ENCODE results near the gene PBXIP1. TPM values are rescaled to one million over a fixed set of nuclear protein-coding genes. Genes with fewer than 3 reads are reported as not detected.
"Not testable (repeated sequence)": the region's sequence is repeated elsewhere in the genome, so short reads cannot be mapped to it uniquely, and the experiment has no call there.

The PBXIP1 gene
- total RNA-seq, 1 experiment from 2014 or later: 26.5 TPM

GRCh38 chr1:154998201-154998780 is 42.4 kb upstream of the PBXIP1 start:
- no peak for ATAC-seq
- Mint-ChIP-seq H3K36me3 (no peaks in the 10 kb centered on the region), H3K9me3 (no peaks in the 10 kb centered on the region), H3K4me3 (peak overlapping the region; percentile 88), H3K27ac (no peak overlapping the region), H3K4me1 (peaks cover 20% of the 10 kb centered on the region), H3K27me3 (ENCODE audit: low read depth) (no peaks in the 10 kb centered on the region; the same call in 1 of the 2 replicates)
- ChIA-PET POLR2A (interaction anchor here (0.6 to 13.0 kb wide), 9 partner anchors 16 to 196 kb away, joined by 3 to 176 read pairs (median 8); partner anchors contain the start of genes ADAM15, CKS1B, FLAD1 and PBXIP1), CTCF (interaction anchor here (0.5 to 10.3 kb wide), 35 partner anchors 8 to 439 kb away, joined by 3 to 176 read pairs (median 8); partner anchors contain the start of genes ADAM15, EFNA3, FLAD1 and KRTCAP2)
- DNase-seq (ENCODE audit: low spot score): no peak
- 0 out of 2 replicates have a peak, but pooled peaks have one; percentile 35 for TF ChIP-seq ERG (CRISPR knock-in tag; IDR thresholded peaks at IDR 0.05)
- no peak for TF ChIP-seq FOXJ3 (CRISPR knock-in tag; IDR thresholded peaks at IDR 0.05; ENCODE audit: borderline replicate concordance)
- no peak for TF ChIP-seq USF1 (CRISPR knock-in tag; IDR thresholded peaks at IDR 0.05)

- ATAC-seq (no peak), DNase-seq (ENCODE audit: low spot score) (no peak)
- Mint-ChIP-seq H3K9me3 (no peaks in the 10 kb centered on the region), H3K36me3 (no peaks in the 10 kb centered on the region), H3K27me3 (ENCODE audit: low read depth) (no peaks in the 10 kb centered on the region; the same call in 1 of the 2 replicates), H3K4me3 (no peak overlapping the region), H3K4me1 (peaks cover 26% of the 10 kb centered on the region), H3K27ac (no peak overlapping the region)
- no peak for TF ChIP-seq KAT7 (CRISPR knock-in tag; IDR thresholded peaks at IDR 0.05; ENCODE audit: borderline replicate concordance)
- TF ChIP-seq ZNF423 (CRISPR knock-in tag; IDR thresholded peaks at IDR 0.05): no peak
- no peak for TF ChIP-seq IRF2 (CRISPR knock-in tag; IDR thresholded peaks at IDR 0.05; ENCODE audit: borderline replicate concordance, low read depth)
- TF ChIP-seq NR2C2 (CRISPR knock-in tag; IDR thresholded peaks at IDR 0.05): no peak
- no peak for TF ChIP-seq JAZF1 (CRISPR knock-in tag; IDR thresholded peaks at IDR 0.05)
- TF ChIP-seq NFATC4 (CRISPR knock-in tag; IDR thresholded peaks at IDR 0.05): no peak
- TF ChIP-seq E2F1 (CRISPR knock-in tag; IDR thresholded peaks at IDR 0.05): no peak
- TF ChIP-seq EMX1 (CRISPR knock-in tag; IDR thresholded peaks at IDR 0.05): no peak
- ChIA-PET CTCF (interaction anchor here (0.7 to 10.3 kb wide), 16 partner anchors 14 to 1027 kb away, joined by 3 to 176 read pairs (median 8); partner anchors contain the start of genes ADAM15, FLAD1, PBXIP1 and PYGO2), POLR2A (interaction anchor here (0.7 to 13.0 kb wide), 3 partner anchors 19 to 86 kb away, joined by 6 to 176 read pairs (median 22); partner anchors contain the start of genes CKS1B and SHC1)
These were observed 41.2 kb upstream of the PBXIP1 start for GRCh38 chr1:154996966-154997701.

- H3K4me3 Mint-ChIP-seq; H3K36me3 Mint-ChIP-seq; H3K9me3 Mint-ChIP-seq; H3K27me3 Mint-ChIP-seq (ENCODE audit: low read depth); H3K27ac Mint-ChIP-seq; ATAC-seq: not testable (repeated sequence)
- ChIA-PET POLR2A (interaction anchor here (0.7 to 13.0 kb wide), 4 partner anchors 12 to 31 kb away, joined by 4 to 176 read pairs (median 8); partner anchors contain the start of genes CKS1B, FLAD1 and SHC1), CTCF (interaction anchor here (0.7 to 10.3 kb wide), 21 partner anchors 12 to 1706 kb away, joined by 3 to 176 read pairs (median 8); partner anchors contain the start of genes ADAM15, FLAD1, PBXIP1 and PYGO2)
- TF ChIP-seq CTCF (IDR thresholded peaks at IDR 0.05): 0 out of 2 replicates have a peak, but pooled peaks have one; percentile 12
- peaks cover 26% of the 10 kb centered on the region for H3K4me1 Mint-ChIP-seq
- DNase-seq (ENCODE audit: low spot score): peak; percentile 72
These were observed 39.5 kb upstream of the PBXIP1 start for GRCh38 chr1:154995301-154995983.

Data from WTC11 (cell line).